CD8-positive, alpha-beta memory T cell (primary cell): ENCODE results near the gene GRHL1. TPM values are rescaled to one million over a fixed set of nuclear protein-coding genes. Genes with fewer than 3 reads are reported as not detected.
"Not testable (repeated sequence)": the region's sequence is repeated elsewhere in the genome, so short reads cannot be mapped to it uniquely, and the experiment has no call there.

Experiments
- CTCF ChIA-PET: fragments of 350-600 bp; sonication (Branson Sonifier 250); formaldehyde crosslinking; loops from one replicate; lab custom pipeline; 2021; ENCODE audit warnings: antibody characterized with exemption; lab: Charles Lee
- POLR2A ChIA-PET: fragments of 350-600 bp; sonication (Branson Sonifier 250); formaldehyde crosslinking; loops from one replicate; lab custom pipeline; 2021; ENCODE audit warnings: antibody characterized with exemption; lab: Charles Lee
- DNase-seq, 5 donors: peaks; one replicate each; pipeline versions ENCODE4 v3.0.0 to v3.0.0-alpha.2; 2020 to 2022; ENCODE audit warnings: mixed read lengths in 1 of 5
- H3K27ac ChIP-seq: one replicate; pipeline ENCODE4 v1.7.0; 2013; ENCODE audit warnings: low read depth, mild to moderate bottlenecking, low read length, moderate library complexity
- H3K27me3 ChIP-seq: 2 replicates; pipeline ENCODE4 v1.7.0; 2013; ENCODE audit warnings: low read length, mild to moderate bottlenecking; ENCODE audit not compliant: insufficient read depth, poor library complexity, severe bottlenecking
- H3K36me3 ChIP-seq: 2 replicates; pipeline ENCODE4 v1.7.0; 2013; ENCODE audit warnings: mild to moderate bottlenecking, low read length, moderate library complexity; ENCODE audit not compliant: insufficient read depth
- H3K4me1 ChIP-seq: 2 replicates; pipeline ENCODE4 v1.7.0; 2013; ENCODE audit warnings: mild to moderate bottlenecking, low read length, moderate library complexity; ENCODE audit not compliant: insufficient read depth
- H3K4me3 ChIP-seq: 2 replicates; pipeline ENCODE4 v1.7.0; 2013; ENCODE audit warnings: mild to moderate bottlenecking, low read length
- H3K9me3 ChIP-seq: 2 replicates; pipeline ENCODE4 v1.7.0; 2013; ENCODE audit warnings: mild to moderate bottlenecking, low read length
- H3K27ac Mint-ChIP-seq, 8 donors: one replicate each; pipeline ENCODE4 v1.8.0; 2020 to 2021; ENCODE audit warnings: mixed read lengths in 8 of 8, mild to moderate bottlenecking in 6 of 8, inconsistent platforms in 3 of 8, moderate library complexity in 3 of 8
- H3K27me3 Mint-ChIP-seq, 2 donors: one replicate each; pipeline ENCODE4 v1.8.0; 2020 to 2021; ENCODE audit warnings: mixed read lengths in 2 of 2, mild to moderate bottlenecking in 1 of 2, moderate library complexity in 1 of 2
- H3K36me3 Mint-ChIP-seq, 3 donors: one replicate each; pipeline ENCODE4 v1.8.0; 2020 to 2021; ENCODE audit warnings: mixed read lengths in 3 of 3, inconsistent platforms in 1 of 3, mild to moderate bottlenecking in 1 of 3
- H3K4me1 Mint-ChIP-seq, 3 donors: one replicate each; pipeline ENCODE4 v1.8.0; 2020 to 2021; ENCODE audit warnings: mixed read lengths in 3 of 3, inconsistent platforms in 1 of 3, mild to moderate bottlenecking in 1 of 3
- H3K4me3 Mint-ChIP-seq, 7 donors: one replicate each; pipeline ENCODE4 v1.8.0; 2020 to 2021; ENCODE audit warnings: mixed read lengths in 7 of 7, mild to moderate bottlenecking in 6 of 7, moderate library complexity in 4 of 7, inconsistent platforms in 2 of 7
- H3K9me3 Mint-ChIP-seq, 5 donors: one replicate each; pipeline ENCODE4 v1.8.0; 2020 to 2022; ENCODE audit warnings: mixed read lengths in 5 of 5, mild to moderate bottlenecking in 3 of 5, moderate library complexity in 2 of 5, inconsistent platforms in 1 of 5
- polyA plus RNA-seq: library from polyadenylated mRNA; unstranded; fragments of 300-500 nt; fragmentation: Illumina TruSeq; gene quantifications from one replicate; pipeline ENCODE4 v1.2.3, GENCODE V29; 2021
- total RNA-seq, 2 experiments: library from RNA; stranded (reverse); gene quantifications; one replicate each; pipeline ENCODE4 v1.2.3, GENCODE V29; 2021

The GRHL1 gene
- total and polyA plus RNA-seq, 3 experiments from 2014 or later = 0.12 to 0.93 (median 0.88) TPM

DNA sequence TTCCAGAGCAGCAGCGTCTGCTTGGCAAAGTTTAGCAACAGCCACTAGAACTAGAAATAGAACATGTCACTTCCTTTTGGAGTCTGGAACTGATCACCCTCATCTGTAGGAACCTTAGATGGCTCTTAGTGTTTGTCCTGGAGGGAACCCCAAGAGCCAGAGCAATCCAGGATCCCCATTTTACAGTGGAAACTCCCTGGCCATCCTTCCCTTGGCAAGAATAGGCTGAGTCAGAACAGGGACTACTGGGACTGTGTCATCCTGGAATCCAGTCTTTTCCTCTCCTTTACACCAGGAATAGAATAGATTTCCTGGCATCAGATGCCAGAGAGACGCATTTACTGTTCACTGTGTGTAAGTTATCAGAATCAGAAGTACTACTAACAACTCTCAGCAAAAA is 33.2 kb upstream of the GRHL1 start:
- ChIA-PET CTCF (interaction anchor here (1.0 kb wide), 1 partner anchor 105 kb away, joined by 3 read pairs; no protein-coding TSS in a partner anchor), POLR2A (no interaction called here)
- H3K4me1 Mint-ChIP-seq = no peaks in the 10 kb centered on the region
- H3K27ac Mint-ChIP-seq = peak overlapping the region in 1 of 8 donors; percentile 43
- H3K36me3 Mint-ChIP-seq = peaks cover 4 to 70% (median 27%) of the 10 kb centered on the region in 3 donors
- Histone ChIP-seq H3K27ac (no peak overlapping the region), H3K27me3 (no peaks in the 10 kb centered on the region), H3K4me3 (no peak overlapping the region), H3K9me3 (no peaks in the 10 kb centered on the region), H3K36me3 (no peaks in the 10 kb centered on the region), H3K4me1 (no peaks in the 10 kb centered on the region)
- no peak overlapping the region for H3K4me3 Mint-ChIP-seq
- no peaks in the 10 kb centered on the region for H3K27me3 Mint-ChIP-seq
- no peaks in the 10 kb centered on the region for H3K9me3 Mint-ChIP-seq
- DNase-seq = no peak

- no peak for DNase-seq
- Histone ChIP-seq H3K4me3 (no peak overlapping the region), H3K9me3 (no peaks in the 10 kb centered on the region), H3K27me3 (no peaks in the 10 kb centered on the region), H3K4me1 (no peaks in the 10 kb centered on the region), H3K27ac (no peak overlapping the region), H3K36me3 (no peaks in the 10 kb centered on the region)
- H3K27me3 Mint-ChIP-seq = no peaks in the 10 kb centered on the region
- POLR2A ChIA-PET = no interaction called here
- peaks cover 4 to 68% (median 21%) of the 10 kb centered on the region in 3 donors for H3K36me3 Mint-ChIP-seq
- no peak overlapping the region for H3K27ac Mint-ChIP-seq
- no peaks in the 10 kb centered on the region for H3K4me1 Mint-ChIP-seq
- no peaks in the 10 kb centered on the region for H3K9me3 Mint-ChIP-seq
- H3K4me3 Mint-ChIP-seq = no peak overlapping the region
- CTCF ChIA-PET = interaction anchor here (1.0 kb wide), 1 partner anchor 106 kb away, joined by 3 read pairs; no protein-coding TSS in a partner anchor
Measured at GRCh38 chr2:9919512-9919911, 32.0 kb upstream of the GRHL1 start.

- H3K27me3 Mint-ChIP-seq, H3K27ac Mint-ChIP-seq, H3K4me1 Mint-ChIP-seq, H3K27ac ChIP-seq, H3K36me3 ChIP-seq, H3K4me3 Mint-ChIP-seq, H3K9me3 Mint-ChIP-seq, POLR2A ChIA-PET, H3K27me3 ChIP-seq, DNase-seq, CTCF ChIA-PET, H3K4me3 ChIP-seq, H3K4me1 ChIP-seq, H3K9me3 ChIP-seq: not testable (repeated sequence)
- peaks cover 29 to 69% (median 29%) of the 10 kb centered on the region in 3 donors for H3K36me3 Mint-ChIP-seq
Measured at GRCh38 chr2:9927020-9927419, 24.5 kb upstream of the GRHL1 start.

DNA sequence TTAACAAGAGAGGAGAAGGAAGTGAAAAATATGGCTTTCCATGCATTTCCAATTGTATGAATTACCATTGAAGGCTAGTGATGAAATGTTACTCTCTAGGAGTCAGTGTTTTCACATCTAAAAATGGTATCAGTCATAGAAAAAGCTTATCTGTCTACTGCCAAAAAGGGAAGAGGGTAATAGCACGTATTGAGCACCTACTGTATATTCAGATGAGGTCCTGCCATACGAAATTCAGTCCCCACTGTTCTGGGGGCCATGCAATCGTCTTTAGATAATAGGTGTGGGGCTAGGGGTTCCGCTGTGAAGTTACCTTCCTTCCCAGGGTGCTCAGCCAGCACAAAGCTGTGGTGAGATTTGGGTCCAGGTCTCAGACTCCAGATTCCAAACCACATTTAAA is 14.2 kb upstream of the GRHL1 start:
- Histone ChIP-seq H3K4me1 (no peaks in the 10 kb centered on the region), H3K4me3 (no peak overlapping the region), H3K27ac (no peak overlapping the region), H3K9me3 (no peaks in the 10 kb centered on the region), H3K36me3 (peaks cover 9% of the 10 kb centered on the region), H3K27me3 (no peaks in the 10 kb centered on the region)
- POLR2A ChIA-PET = no interaction called here
- no peak for DNase-seq
- Mint-ChIP-seq H3K9me3 (no peaks in the 10 kb centered on the region), H3K36me3 (peaks cover 0 to 25% (median 7%) of the 10 kb centered on the region in 3 donors), H3K4me1 (no peaks in the 10 kb centered on the region), H3K27me3 (peaks cover 0 to 1% of the 10 kb centered on the region in 2 donors), H3K4me3 (no peak overlapping the region), H3K27ac (no peak overlapping the region)
- CTCF ChIA-PET = no interaction called here

DNA sequence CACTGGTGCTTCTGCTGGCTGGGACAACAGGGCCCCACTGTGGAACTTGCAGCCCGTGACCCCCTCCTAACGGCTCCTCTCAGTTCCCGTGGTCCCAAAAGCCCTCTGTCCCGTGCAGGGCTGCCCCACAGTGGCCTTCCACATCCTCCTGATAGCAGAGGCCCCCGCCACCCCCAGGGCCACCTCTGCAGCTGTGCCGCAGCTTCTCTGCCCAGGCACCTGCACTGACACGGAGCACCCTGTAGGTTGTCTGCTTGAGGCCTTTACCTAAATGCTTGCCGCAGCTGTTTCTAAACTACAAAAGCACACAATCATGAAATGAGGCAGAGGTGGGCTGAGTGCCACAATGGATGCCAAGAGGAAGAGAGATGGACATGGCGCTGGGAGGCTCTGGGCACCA is 13.5 kb upstream of the GRHL1 start:
- H3K9me3 ChIP-seq = no peaks in the 10 kb centered on the region
- POLR2A ChIA-PET = no interaction called here
- H3K9me3 Mint-ChIP-seq = no peaks in the 10 kb centered on the region
- no peaks in the 10 kb centered on the region for H3K27me3 ChIP-seq
- no peak for DNase-seq
- H3K4me3 ChIP-seq = no peak overlapping the region
- H3K27me3 Mint-ChIP-seq = peaks cover 0 to 8% of the 10 kb centered on the region in 2 donors
- no peaks in the 10 kb centered on the region for H3K4me1 Mint-ChIP-seq
- peak overlapping the region in 1 of 8 donors; percentile 29 for H3K27ac Mint-ChIP-seq
- H3K27ac ChIP-seq = no peak overlapping the region
- no peak overlapping the region for H3K4me3 Mint-ChIP-seq
- CTCF ChIA-PET = no interaction called here
- peaks cover 9% of the 10 kb centered on the region for H3K36me3 ChIP-seq
- H3K4me1 ChIP-seq = no peaks in the 10 kb centered on the region
- peaks cover 0 to 18% (median 7%) of the 10 kb centered on the region in 3 donors for H3K36me3 Mint-ChIP-seq

DNA sequence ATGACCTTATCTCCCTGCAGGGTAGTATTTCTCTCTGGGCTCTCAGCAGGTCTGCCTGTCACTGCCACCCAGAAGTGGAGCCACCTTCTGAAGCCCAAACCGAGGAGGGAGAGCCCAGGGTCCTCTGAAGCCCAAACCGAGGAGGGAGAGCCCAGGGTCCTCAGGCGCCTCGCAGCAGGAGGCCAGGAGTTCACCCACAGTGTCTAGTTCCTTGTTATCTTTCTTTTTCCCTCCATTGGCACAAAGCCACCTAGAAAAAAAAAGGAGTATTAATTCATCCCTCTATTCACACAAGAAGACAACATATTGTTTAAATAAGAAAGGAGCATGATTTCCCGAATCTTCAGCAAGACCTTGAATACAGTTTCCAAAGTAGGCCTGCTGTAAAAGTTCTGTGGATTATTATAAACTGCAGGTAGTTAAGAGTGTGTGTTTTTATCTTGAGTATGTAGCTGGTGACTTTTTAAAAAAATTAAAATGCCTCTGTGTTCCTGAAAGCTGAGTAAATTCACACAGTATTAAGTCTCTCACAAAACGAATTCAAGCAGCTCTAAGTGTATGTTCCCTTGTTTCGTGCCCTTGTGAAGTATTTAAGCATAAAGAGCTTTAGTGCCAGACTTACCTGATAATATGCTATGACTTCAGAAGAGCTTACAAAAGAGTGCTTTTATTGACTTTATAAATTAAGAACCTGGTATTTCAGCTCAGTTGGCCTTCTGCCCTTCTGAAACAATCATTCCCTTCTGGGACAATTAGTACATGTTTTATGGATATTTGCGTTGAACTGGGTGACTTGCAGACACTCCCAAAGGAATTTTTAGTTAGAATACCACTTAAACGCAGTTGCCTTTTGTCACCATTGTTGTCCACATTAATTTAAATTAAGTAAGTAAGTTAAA is 11.7 kb upstream of the GRHL1 start:
- Mint-ChIP-seq H3K27ac (peak overlapping the region in 1 of 8 donors; percentile 47), H3K9me3 (no peaks in the 10 kb centered on the region), H3K4me1 (no peaks in the 10 kb centered on the region), H3K4me3 (no peak overlapping the region), H3K27me3 (peaks cover 0 to 15% of the 10 kb centered on the region in 2 donors), H3K36me3 (peaks cover 0 to 6% (median 0%) of the 10 kb centered on the region in 3 donors)
- POLR2A ChIA-PET = no interaction called here
- Histone ChIP-seq H3K36me3 (no peaks in the 10 kb centered on the region), H3K27ac (no peak overlapping the region), H3K4me1 (no peaks in the 10 kb centered on the region), H3K9me3 (no peaks in the 10 kb centered on the region), H3K27me3 (no peaks in the 10 kb centered on the region), H3K4me3 (no peak overlapping the region)
- DNase-seq = no peak
- CTCF ChIA-PET = interaction anchor here (1.3 kb wide), 1 partner anchor 44 kb away, joined by 3 read pairs; no protein-coding TSS in a partner anchor

GRCh38 chr2:9941196-9941995 is 10.1 kb upstream of the GRHL1 start:
- ChIA-PET POLR2A (no interaction called here), CTCF (interaction anchor here (1.3 kb wide), 1 partner anchor 43 kb away, joined by 3 read pairs; no protein-coding TSS in a partner anchor)
- H3K27me3 Mint-ChIP-seq = peaks cover 4 to 30% of the 10 kb centered on the region in 2 donors
- H3K9me3 Mint-ChIP-seq = no peaks in the 10 kb centered on the region
- Histone ChIP-seq H3K27ac (no peak overlapping the region), H3K36me3 (no peaks in the 10 kb centered on the region), H3K4me1 (no peaks in the 10 kb centered on the region), H3K4me3 (no peak overlapping the region), H3K9me3 (no peaks in the 10 kb centered on the region), H3K27me3 (no peaks in the 10 kb centered on the region)
- H3K27ac Mint-ChIP-seq = no peak overlapping the region
- H3K4me1 Mint-ChIP-seq = no peaks in the 10 kb centered on the region
- H3K36me3 Mint-ChIP-seq = peaks cover 0 to 2% (median 0%) of the 10 kb centered on the region in 3 donors
- no peak overlapping the region for H3K4me3 Mint-ChIP-seq
- no peak for DNase-seq

- no peaks in the 10 kb centered on the region for H3K4me1 ChIP-seq
- H3K4me1 Mint-ChIP-seq = no peaks in the 10 kb centered on the region
- H3K27me3 ChIP-seq = no peaks in the 10 kb centered on the region
- H3K27ac Mint-ChIP-seq = no peak overlapping the region
- peaks cover 0 to 2% (median 0%) of the 10 kb centered on the region in 3 donors for H3K36me3 Mint-ChIP-seq
- no peak for DNase-seq
- no peak overlapping the region for H3K4me3 Mint-ChIP-seq
- H3K9me3 ChIP-seq = no peaks in the 10 kb centered on the region
- peaks cover 4 to 33% of the 10 kb centered on the region in 2 donors for H3K27me3 Mint-ChIP-seq
- POLR2A ChIA-PET = no interaction called here
- no peaks in the 10 kb centered on the region for H3K36me3 ChIP-seq
- no peak overlapping the region for H3K27ac ChIP-seq
- H3K9me3 Mint-ChIP-seq = no peaks in the 10 kb centered on the region
- H3K4me3 ChIP-seq = no peak overlapping the region
- CTCF ChIA-PET = no interaction called here
Measured at GRCh38 chr2:9941996-9942390, 9.5 kb upstream of the GRHL1 start.
